Stimulated activated CD8-positive, alpha-beta memory T cell treated with anti-CD3 and anti-CD28 coated beads, Interleukin-4, amount 100 ng/mL, for 4 hours (primary cell): Measurements from ENCODE around the gene TXNL4B.

Experiments
- DNase-seq, 2 donors: peaks; one replicate each; pipeline ENCODE4 v3.0.0-alpha.2; 2020; ENCODE audit warnings: low read depth in 2 of 2, low spot score in 1 of 2

Gene TXNL4B

DNA sequence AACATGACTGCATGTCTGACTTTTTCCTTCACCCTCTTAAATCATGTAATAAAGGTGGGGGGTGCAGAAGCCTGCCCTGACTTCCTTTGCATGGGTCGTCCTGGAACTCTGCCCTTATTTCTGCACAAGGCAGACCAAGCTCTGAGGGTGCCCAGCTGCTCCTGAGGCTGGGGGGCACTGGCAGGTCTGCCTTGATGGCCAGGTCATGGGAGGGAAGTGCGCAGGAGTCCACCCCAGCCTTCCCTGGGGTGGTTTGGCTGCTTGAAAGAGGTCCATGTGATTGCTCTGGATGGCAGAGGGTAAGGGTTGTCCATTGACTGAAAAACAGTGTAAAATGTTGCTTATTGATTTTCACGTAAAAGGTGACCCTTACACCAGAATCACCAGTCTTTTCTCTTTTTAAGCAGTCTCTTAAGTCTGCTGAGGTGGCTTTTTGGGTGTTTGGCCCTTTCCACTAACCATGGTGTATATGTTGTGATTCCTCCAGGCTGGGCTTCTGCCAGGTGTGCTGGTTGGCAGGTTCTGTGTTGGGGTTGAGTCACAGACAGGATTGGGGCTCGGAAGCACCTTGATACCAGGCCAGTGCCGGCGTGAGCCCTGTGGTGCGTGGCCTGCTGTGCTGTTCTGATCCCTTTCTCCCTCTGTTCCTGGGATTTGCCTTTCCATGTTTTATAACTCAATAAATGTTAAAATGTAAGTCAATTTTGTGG lies 19.6 kb upstream of the TXNL4B start:
- DNase-seq, result no peak

DNA sequence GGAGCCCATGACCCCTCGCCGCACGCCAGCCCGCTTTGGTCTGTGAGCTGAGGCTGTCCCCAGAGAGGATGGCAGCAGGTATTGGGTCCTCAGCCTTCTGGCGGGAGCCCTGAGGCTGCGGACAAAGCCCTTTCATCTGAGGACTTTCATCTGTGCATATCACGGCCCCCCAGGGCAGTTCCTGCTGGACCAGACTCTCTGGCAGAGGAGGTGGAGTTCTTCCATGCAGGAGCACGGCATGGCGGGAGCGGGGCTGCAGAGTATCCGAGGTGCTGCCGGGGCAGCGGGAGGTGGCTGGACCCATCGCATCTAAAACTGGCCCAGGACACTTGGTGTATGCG lies 19.0 kb upstream of the TXNL4B start:
- DNase-seq, result no peak

DNA sequence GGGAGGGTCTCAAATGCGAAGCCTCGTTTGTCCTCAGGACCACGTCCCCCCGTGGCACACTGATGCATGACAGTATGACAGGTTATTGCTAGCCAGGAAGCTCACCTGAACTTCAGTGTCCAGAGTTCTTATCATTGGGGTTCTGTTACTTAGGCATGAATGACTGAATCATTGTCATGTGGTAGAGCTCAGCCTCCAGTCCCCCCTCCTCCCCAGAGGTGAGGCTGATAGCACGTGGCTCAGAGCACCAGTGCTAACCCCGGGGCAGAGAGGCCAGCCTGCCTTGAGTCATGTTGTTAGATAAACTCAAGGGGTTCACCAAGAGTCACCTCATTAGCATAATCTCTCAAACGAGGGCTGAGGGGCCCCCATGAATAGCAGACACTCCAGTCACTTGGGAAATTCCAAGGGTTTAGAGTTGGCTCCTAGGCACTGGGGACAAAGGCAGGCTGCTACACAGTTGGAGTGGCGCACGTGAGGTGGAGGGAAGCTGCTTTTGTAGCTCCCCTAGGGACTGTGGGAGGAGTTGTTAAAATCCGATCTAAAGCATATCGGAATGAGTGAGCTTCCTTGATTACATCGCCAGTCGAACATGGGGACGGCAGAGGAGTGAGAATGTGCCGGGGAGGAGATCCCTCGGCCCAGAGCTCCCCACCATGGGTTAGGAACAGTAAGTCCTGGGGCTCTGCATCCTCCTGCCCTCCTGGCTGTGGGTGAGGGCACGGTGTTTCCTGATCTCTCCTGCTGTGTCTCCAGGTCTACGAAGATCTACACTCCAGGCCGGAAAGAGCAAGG lies 18.4 kb upstream of the TXNL4B start:
- DNase-seq, result no peak

GRCh38 chr16:72110662-72111615 lies 17.5 kb upstream of the TXNL4B start:
- no peak for DNase-seq

GRCh38 chr16:72109966-72110530 lies 16.6 kb upstream of the TXNL4B start:
- DNase-seq, result no peak

DNA sequence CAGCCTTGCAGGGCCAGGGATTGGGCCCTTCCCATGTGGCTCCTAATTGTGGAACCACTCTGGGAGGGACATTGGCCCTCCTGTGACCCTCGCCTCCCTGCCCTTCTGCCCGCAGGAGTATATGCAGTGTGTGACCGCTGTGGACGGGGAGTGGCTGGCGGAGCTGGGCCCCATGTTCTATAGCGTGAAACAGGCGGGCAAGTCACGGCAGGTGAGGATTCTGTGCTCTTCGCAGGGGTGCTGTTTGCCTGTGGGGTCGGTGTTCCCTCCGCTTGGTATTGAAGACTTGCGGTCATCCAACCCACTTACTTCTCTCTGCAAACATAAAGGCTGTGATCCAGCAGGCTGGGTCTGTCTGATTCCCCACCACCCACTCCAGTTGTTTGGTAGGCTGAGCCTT lies 15.9 kb upstream of the TXNL4B start:
- DNase-seq, result no peak

DNA sequence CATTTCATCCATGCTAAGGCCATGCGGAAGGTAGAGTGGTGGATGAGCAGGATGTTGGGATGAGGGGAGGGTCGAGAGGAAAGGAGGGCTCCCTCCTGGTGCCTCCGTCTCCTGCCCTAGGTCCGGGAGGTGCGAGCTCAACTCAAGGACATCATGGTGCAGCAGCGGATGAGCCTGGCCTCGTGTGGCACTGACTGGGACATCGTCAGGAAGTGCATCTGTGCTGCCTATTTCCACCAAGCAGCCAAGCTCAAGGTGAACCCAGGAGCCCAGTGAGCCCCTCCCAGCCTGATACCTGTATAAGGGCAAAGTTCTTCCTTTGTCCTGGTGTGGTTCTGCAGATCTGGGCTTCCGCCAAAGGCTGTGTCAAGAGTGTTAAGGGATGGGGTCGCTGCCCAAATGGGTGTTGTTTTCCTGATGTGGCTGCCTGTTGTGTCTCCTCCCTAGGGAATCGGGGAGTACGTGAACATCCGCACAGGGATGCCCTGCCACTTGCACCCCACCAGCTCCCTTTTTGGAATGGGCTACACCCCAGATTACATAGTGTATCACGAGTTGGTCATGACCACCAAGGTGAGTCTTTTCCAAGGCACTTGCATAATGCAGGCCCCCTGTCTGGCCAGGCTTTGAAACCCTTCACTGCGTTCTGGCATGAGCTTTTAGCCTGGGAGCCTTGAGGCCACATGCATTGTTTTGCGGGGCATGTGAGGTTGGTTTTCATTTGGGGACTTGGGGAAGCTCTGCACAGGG lies 15.1 kb upstream of the TXNL4B start:
- no peak for DNase-seq

GRCh38 chr16:72107371-72107770 lies 14.0 kb upstream of the TXNL4B start:
- DNase-seq, result no peak

GRCh38 chr16:72105978-72106377 lies 12.6 kb upstream of the TXNL4B start:
- DNase-seq, result no peak

GRCh38 chr16:72104905-72105304 lies 11.5 kb upstream of the TXNL4B start:
- DNase-seq, result no peak

DNA sequence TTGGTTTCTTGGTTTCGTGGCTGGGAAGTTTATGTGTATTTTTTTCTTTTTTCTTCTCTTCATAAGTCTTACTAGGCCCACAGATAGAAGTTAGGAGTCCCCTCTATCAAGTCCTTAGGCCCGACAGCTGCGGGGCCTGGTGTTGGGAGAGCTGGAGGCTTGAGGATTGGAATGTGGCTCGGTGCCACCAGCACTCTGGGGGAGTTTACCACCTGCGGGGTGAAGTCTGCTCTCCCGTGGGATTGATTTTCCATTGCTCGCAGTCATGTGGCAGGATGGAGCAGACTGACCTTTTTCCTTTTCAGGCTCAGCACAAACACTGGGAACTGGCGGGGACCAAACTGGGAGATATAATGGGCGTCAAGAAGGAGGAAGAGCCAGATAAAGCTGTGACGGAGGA lies 7.8 kb upstream of the TXNL4B start:
- DNase-seq, result no peak

GRCh38 chr16:72099377-72099818 lies 6.0 kb upstream of the TXNL4B start:
- DNase-seq, result peak in 1 of 2 donors; percentile 8

DNA sequence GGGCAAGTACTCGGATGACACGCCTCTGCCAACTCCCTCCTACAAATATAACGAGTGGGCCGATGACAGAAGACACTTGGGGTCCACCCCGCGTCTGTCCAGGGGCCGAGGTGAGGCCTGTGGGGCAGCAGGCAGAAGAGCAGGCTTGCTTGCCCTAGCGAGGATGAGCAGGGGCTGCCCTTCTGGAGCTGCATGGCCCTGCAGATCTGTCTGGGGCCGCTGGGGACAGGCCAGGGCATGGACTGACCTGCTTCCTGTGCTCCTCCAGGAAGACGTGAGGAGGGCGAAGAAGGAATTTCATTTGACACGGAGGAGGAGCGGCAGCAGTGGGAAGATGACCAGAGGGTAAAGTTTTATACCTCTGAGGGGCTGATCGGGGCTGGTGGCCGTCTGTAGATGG lies 5.5 kb upstream of the TXNL4B start:
- no peak for DNase-seq

- DNase-seq, result peak; percentile 27 to 47
These were observed 818 bp upstream of the TXNL4B start for GRCh38 chr16:72094266-72094610.

- no peak for DNase-seq
These were observed 480 bp downstream of the TXNL4B start for GRCh38 chr16:72092832-72093447.

DNA sequence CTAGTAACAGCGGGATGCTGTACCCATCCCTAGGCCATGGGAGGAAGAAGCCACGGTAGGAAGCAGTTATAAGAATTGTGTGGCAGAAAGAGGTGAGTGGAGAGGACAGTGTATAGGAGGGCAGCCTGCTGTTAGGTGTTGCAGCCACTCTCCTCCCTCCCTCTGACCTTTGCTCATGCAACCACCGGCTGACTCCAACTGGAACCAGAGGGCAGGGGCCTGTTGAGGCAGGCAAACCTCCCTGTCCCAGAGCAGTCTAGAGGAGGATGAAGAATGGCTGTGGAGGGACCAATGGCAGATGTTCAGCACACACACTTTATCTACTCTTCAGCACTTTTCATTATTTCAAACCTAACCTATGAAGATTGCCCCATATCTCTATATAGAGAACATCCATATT lies 2.2 kb downstream of the TXNL4B start:
- no peak for DNase-seq

DNA sequence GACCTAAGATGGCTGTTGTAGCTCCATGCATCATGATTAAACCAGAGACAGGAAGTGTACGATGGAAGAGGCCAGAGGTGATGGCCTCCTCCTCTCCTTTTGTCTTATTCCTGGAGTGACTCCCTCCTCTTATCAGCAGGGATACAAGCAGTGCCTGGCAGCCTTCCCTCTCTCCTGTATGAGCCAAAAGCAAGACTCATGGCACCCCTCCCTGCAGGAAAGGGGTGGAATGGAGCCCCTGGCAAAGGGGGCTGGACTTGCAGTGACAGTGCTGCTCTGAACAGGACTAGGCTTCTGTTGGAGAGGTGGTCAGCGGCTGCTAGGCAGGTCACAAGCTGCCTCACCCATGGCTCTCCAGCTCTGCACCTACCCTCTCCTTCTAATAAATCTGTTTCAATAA lies 8.4 kb downstream of the TXNL4B start:
- DNase-seq, result no peak

DNA sequence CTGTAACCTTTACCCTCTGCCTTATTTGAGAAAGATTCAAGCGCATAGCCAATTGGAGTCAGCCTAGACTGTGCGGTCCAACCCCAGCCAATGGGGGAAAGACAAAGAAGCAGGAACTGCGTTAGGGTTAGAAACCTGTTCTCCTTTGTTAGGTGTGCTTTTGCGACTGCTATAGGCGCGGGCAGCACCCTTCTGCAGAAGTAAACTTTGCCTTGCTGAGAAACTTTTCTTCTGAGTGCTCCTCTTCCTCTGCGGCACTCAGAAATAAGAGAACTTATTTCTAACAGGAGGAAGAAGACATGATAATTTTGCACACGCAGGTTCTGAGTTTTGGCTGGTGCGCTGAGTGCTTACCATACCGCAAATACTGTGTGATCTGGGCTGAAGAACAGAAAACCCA lies 9.0 kb downstream of the TXNL4B start:
- DNase-seq, result no peak

GRCh38 chr16:72083778-72084404 lies 9.5 kb downstream of the TXNL4B start:
- DNase-seq, result no peak
